ENCODE results near the gene TRPM5. TPM values are rescaled to one million over a fixed set of nuclear protein-coding genes. Genes with fewer than 3 reads are reported as not detected.
A peak's percentile ranks its signal among the peaks of the same experiment; 100 is the strongest.

Gene TRPM5
- total RNA-seq, 4 donors from 2014 or later, result 8.1 to 24.2 (median 16.3) TPM

- H3K36me3 ChIP-seq, result peaks cover 0 to 23% (median 0%) of the 10 kb centered on the region in 3 donors
These were observed 41.2 kb downstream of the TRPM5 start for GRCh38 chr11:2402890-2403645.

GRCh38 chr11:2402106-2402505 is 42.2 kb downstream of the TRPM5 start:
- H3K9me3 ChIP-seq, result no peaks in the 10 kb centered on the region
- TF ChIP-seq CTCF (IDR thresholded peaks at IDR 0.05), result no peak
- TF ChIP-seq POLR2A (IDR thresholded peaks at IDR 0.05), result no peak
- H3K4me3 ChIP-seq, result peak overlapping the region in 3 of 4 donors; percentile 96 to 99 (median 97)
- no peak overlapping the region for H3K27ac ChIP-seq
- no peaks in the 10 kb centered on the region for H3K27me3 ChIP-seq
- H3K4me1 ChIP-seq, result peaks cover 0 to 24% (median 10%) of the 10 kb centered on the region in 4 donors
- DNase-seq, result no peak
- H3K36me3 ChIP-seq, result peaks cover 0 to 26% (median 0%) of the 10 kb centered on the region in 3 donors

More at GRCh38 chr11:2402890-2403645, 41.2 kb downstream of the TRPM5 start:
- H3K4me1 ChIP-seq, result peaks cover 0 to 24% (median 10%) of the 10 kb centered on the region in 4 donors
- H3K27me3 ChIP-seq, result no peaks in the 10 kb centered on the region
- DNase-seq, result no peak
- H3K9me3 ChIP-seq, result no peaks in the 10 kb centered on the region
- H3K27ac ChIP-seq, result no peak overlapping the region
- no peak overlapping the region for H3K4me3 ChIP-seq
- TF ChIP-seq CTCF (IDR thresholded peaks at IDR 0.05), result no peak
- TF ChIP-seq POLR2A (IDR thresholded peaks at IDR 0.05), result no peak

GRCh38 chr11:2401436-2401984 is 42.8 kb downstream of the TRPM5 start:
- peaks cover 0 to 32% (median 0%) of the 10 kb centered on the region in 3 donors for H3K36me3 ChIP-seq

GRCh38 chr11:2400762-2401435 is 43.4 kb downstream of the TRPM5 start:
- Histone ChIP-seq H3K36me3 (peaks cover 0 to 38% (median 0%) of the 10 kb centered on the region in 3 donors), H3K4me1 (peaks cover 0 to 24% (median 10%) of the 10 kb centered on the region in 4 donors), H3K9me3 (no peaks in the 10 kb centered on the region), H3K27ac (peak overlapping the region; percentile 82 to 99 (median 97)), H3K27me3 (no peaks in the 10 kb centered on the region), H3K4me3 (peak overlapping the region; percentile 82 to 99 (median 96))
- no peak for DNase-seq
- TF ChIP-seq CTCF (IDR thresholded peaks at IDR 0.05), result no peak
- peak; percentile 23 to 37 for TF ChIP-seq POLR2A (IDR thresholded peaks at IDR 0.05)

More at GRCh38 chr11:2401436-2401984, 42.8 kb downstream of the TRPM5 start:
- no peak for DNase-seq
- no peak for TF ChIP-seq POLR2A (IDR thresholded peaks at IDR 0.05)
- Histone ChIP-seq H3K4me1 (peaks cover 0 to 24% (median 10%) of the 10 kb centered on the region in 4 donors), H3K9me3 (no peaks in the 10 kb centered on the region), H3K27ac (peak overlapping the region; percentile 82 to 99 (median 97)), H3K27me3 (no peaks in the 10 kb centered on the region), H3K4me3 (peak overlapping the region; percentile 82 to 99 (median 96))

GRCh38 chr11:2400069-2400761 is 44.1 kb downstream of the TRPM5 start, which contains the start of gene TSSC4:
Gene TSSC4 (plus strand): TSS chr11:2400750. CDS start chr11:2402634, 1,884 bp downstream.
- Histone ChIP-seq H3K9me3 (no peaks in the 10 kb centered on the region), H3K27me3 (no peaks in the 10 kb centered on the region), H3K4me3 (peak within 1 kb of the TSS; percentile 82 to 99 (median 96)), H3K27ac (peak within 1 kb of the TSS; percentile 97 to 99 (median 97)), H3K36me3 (peaks cover 0 to 45% (median 0%) of the 10 kb centered on the region in 3 donors), H3K4me1 (peaks cover 0 to 24% (median 10%) of the 10 kb centered on the region in 4 donors)
- DNase-seq, result peak; percentile 99 to 100 (median 99)
- TF ChIP-seq POLR2A (IDR thresholded peaks at IDR 0.05) (peak; percentile 85 to 95), CTCF (IDR thresholded peaks at IDR 0.05) (peak; percentile 95 to 100 (median 99))

Data from Peyer's patch (tissue), 4 donors.